Muscle of leg (tissue), 11 donors: ENCODE measurements around the gene RIOX2. TPM values are rescaled to one million over a fixed set of nuclear protein-coding genes. Genes with fewer than 3 reads are reported as not detected.

Experiments
- DNase-seq: peaks from one replicate; pipeline ENCODE4 v3.0.0; 2013
- H3K27ac ChIP-seq: one replicate; pipeline ENCODE4 v1.5.1; 2013; ENCODE audit warnings: mild to moderate bottlenecking, low read length, control low read depth
- H3K27me3 ChIP-seq: one replicate; pipeline ENCODE4 v1.6.1; 2013; ENCODE audit warnings: low read length; ENCODE audit not compliant: control insufficient read depth, insufficient read depth
- H3K36me3 ChIP-seq: one replicate; pipeline ENCODE4 v1.6.1; 2013; ENCODE audit warnings: low read length; ENCODE audit not compliant: control insufficient read depth, insufficient read depth
- H3K4me1 ChIP-seq: one replicate; pipeline ENCODE4 v1.6.1; 2013; ENCODE audit warnings: low read length; ENCODE audit not compliant: control insufficient read depth, insufficient read depth
- H3K4me3 ChIP-seq: one replicate; pipeline ENCODE4 v1.5.1; 2013; ENCODE audit warnings: low read length, control low read depth
- H3K9me3 ChIP-seq: replicated peaks from 2 replicates; pipeline ENCODE4 v1.6.1; 2013; ENCODE audit warnings: low read depth, low read length; ENCODE audit not compliant: control insufficient read depth
- WGBS: methylation state at CpG from one replicate; pipeline ENCODE4 v1.1.5; 2013; ENCODE audit warnings: missing lambda C conversion rate; ENCODE audit not compliant: insufficient coverage; 5-methylcytosine and 5-hydroxymethylcytosine counted together
- polyA plus RNA-seq, 8 donors: library from polyadenylated mRNA; unstranded; fragments of 120-200 nt; gene quantifications; one replicate each; pipeline versions ENCODE4 v1.2.1 to v1.2.3, GENCODE V29; 2013; ENCODE audit warnings: inconsistent platforms in 1 of 8, low replicate concordance in 1 of 8; ENCODE audit not compliant: insufficient read length in 8 of 8, insufficient read depth in 1 of 8
- total RNA-seq: library from RNA; stranded (reverse); fragments of 120-200 nt; gene quantifications from one replicate; pipeline ENCODE4 v1.2.4, GENCODE V29; 2013

The RIOX2 gene
- total and polyA plus RNA-seq, 9 donors, result 34.6 to 44.7 (median 38.6) TPM

DNA sequence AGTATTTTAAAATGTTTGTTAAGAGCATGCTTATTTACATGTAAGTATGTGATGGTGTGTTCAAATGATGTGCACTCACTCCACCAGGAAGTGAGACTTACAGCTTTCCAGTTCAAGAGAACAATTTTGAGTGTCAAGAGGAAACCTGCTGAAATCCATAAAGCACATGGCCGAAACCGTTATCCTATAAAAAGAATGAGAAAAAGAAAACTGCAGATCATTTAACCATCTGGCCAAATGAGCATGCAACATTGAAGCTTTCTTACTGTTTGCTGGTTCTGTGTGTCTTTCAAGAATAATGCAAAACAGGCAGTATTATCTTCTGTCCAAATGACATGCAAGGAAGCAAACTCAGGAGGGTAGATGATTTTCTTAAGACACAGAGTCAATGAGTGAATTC lies 36.6 kb upstream of the RIOX2 start:
- no peak overlapping the region for H3K4me3 ChIP-seq
- H3K27ac ChIP-seq, result no peak overlapping the region
- no peaks in the 10 kb centered on the region for H3K36me3 ChIP-seq
- DNase-seq, result peak; percentile 75
- H3K27me3 ChIP-seq, result no peaks in the 10 kb centered on the region
- WGBS, result no CpG with 5 or more reads among the region's 2 CpGs
- no peaks in the 10 kb centered on the region for H3K9me3 ChIP-seq
- no peaks in the 10 kb centered on the region for H3K4me1 ChIP-seq

GRCh38 chr3:98005438-98005837 lies 33.2 kb upstream of the RIOX2 start:
- no CpG with 5 or more reads among the region's 2 CpGs for WGBS
- no peak for DNase-seq
- no peaks in the 10 kb centered on the region for H3K9me3 ChIP-seq
- H3K27ac ChIP-seq, result no peak overlapping the region
- no peak overlapping the region for H3K4me3 ChIP-seq
- no peaks in the 10 kb centered on the region for H3K4me1 ChIP-seq
- no peaks in the 10 kb centered on the region for H3K27me3 ChIP-seq
- H3K36me3 ChIP-seq, result no peaks in the 10 kb centered on the region

DNA sequence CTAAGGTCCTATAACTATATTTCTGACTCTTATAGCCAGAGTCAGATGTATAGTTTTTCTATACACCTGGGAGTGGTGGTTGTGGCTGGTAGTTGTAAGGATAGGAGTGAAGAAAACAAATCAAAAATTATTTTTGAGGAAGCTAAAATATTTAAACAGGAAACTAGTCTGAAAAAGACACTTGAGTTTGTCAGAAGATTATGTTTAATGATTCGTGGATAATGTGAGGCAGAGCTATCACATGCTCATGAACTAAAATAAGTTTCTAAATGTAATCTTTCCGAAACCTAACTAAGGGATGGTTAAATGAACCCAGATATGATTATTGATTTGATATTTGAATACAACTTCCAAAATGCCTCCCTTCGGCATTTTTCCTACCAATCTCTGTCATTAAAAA lies 32.5 kb upstream of the RIOX2 start:
- WGBS, result no CpG with 5 or more reads among the region's 3 CpGs
- Histone ChIP-seq H3K4me3 (no peak overlapping the region), H3K27me3 (no peaks in the 10 kb centered on the region)

GRCh38 chr3:98003306-98003969 lies 31.2 kb upstream of the RIOX2 start:
- H3K36me3 ChIP-seq, result no peaks in the 10 kb centered on the region
- no peaks in the 10 kb centered on the region for H3K9me3 ChIP-seq
- no peak overlapping the region for H3K4me3 ChIP-seq
- DNase-seq, result no peak
- no peaks in the 10 kb centered on the region for H3K27me3 ChIP-seq
- 60% methylated on average over 1 of the region's 2 CpGs for WGBS
- no peak overlapping the region for H3K27ac ChIP-seq
- H3K4me1 ChIP-seq, result no peaks in the 10 kb centered on the region

More for the DNA sequence above, 32.5 kb upstream of the RIOX2 start:
- H3K4me1 ChIP-seq, result no peaks in the 10 kb centered on the region
- DNase-seq, result no peak
- no peaks in the 10 kb centered on the region for H3K36me3 ChIP-seq
- no peaks in the 10 kb centered on the region for H3K9me3 ChIP-seq
- H3K27ac ChIP-seq, result no peak overlapping the region

GRCh38 chr3:98002717-98003116 lies 30.5 kb upstream of the RIOX2 start:
- no peaks in the 10 kb centered on the region for H3K36me3 ChIP-seq
- H3K27me3 ChIP-seq, result no peaks in the 10 kb centered on the region
- no peak overlapping the region for H3K4me3 ChIP-seq
- peak; percentile 36 for DNase-seq
- H3K27ac ChIP-seq, result no peak overlapping the region
- H3K4me1 ChIP-seq, result no peaks in the 10 kb centered on the region
- H3K9me3 ChIP-seq, result no peaks in the 10 kb centered on the region
- WGBS, result 50% methylated on average over 1 of the region's 1 CpG

GRCh38 chr3:97999994-98000393 lies 27.8 kb upstream of the RIOX2 start:
- H3K36me3 ChIP-seq, result no peaks in the 10 kb centered on the region
- H3K4me3 ChIP-seq, result no peak overlapping the region
- WGBS, result no CpG with 5 or more reads among the region's 1 CpG
- no peak for DNase-seq
- H3K9me3 ChIP-seq, result no peaks in the 10 kb centered on the region
- H3K4me1 ChIP-seq, result no peaks in the 10 kb centered on the region
- no peaks in the 10 kb centered on the region for H3K27me3 ChIP-seq
- H3K27ac ChIP-seq, result no peak overlapping the region

- no CpG with 5 or more reads among the region's 5 CpGs for WGBS
- Histone ChIP-seq H3K4me3 (no peak overlapping the region), H3K27me3 (no peaks in the 10 kb centered on the region), H3K4me1 (no peaks in the 10 kb centered on the region), H3K9me3 (no peaks in the 10 kb centered on the region), H3K36me3 (no peaks in the 10 kb centered on the region), H3K27ac (no peak overlapping the region)
- DNase-seq, result no peak
These were observed 26.9 kb upstream of the RIOX2 start for GRCh38 chr3:97999103-97999502.

- 83% methylated on average over 1 of the region's 4 CpGs for WGBS
- no peak overlapping the region for H3K27ac ChIP-seq
- no peak overlapping the region for H3K4me3 ChIP-seq
- no peak for DNase-seq
- H3K36me3 ChIP-seq, result no peaks in the 10 kb centered on the region
- H3K9me3 ChIP-seq, result no peaks in the 10 kb centered on the region
- H3K27me3 ChIP-seq, result no peaks in the 10 kb centered on the region
- no peaks in the 10 kb centered on the region for H3K4me1 ChIP-seq
These were observed 24.8 kb upstream of the RIOX2 start for GRCh38 chr3:97996988-97997387.

- DNase-seq, result no peak
- WGBS, result no CpG with 5 or more reads among the region's 2 CpGs
- H3K4me1 ChIP-seq, result no peaks in the 10 kb centered on the region
These were observed 22.2 kb upstream of the RIOX2 start for GRCh38 chr3:97994328-97994945.

DNA sequence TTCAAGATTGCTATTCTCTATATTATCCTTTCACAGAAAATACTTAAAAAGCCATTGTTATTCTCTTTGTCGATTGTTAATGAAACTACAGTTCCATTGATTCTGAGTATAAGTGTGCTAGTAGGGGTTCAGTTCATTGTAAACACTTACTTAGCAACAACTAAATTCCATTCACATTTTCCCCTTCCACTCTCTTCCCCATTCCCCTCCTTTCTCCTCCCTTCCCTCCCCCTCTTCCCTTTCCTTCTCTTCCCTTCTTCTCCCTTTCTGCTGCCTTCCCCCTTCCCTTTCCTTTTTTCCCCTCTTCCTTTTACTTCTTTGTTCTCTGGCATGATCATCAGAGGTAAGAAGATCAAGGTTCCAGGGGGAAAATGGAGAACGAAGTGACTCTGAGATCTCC lies 21.3 kb upstream of the RIOX2 start:
- no peaks in the 10 kb centered on the region for H3K27me3 ChIP-seq
- no CpG with 5 or more reads among the region's 2 CpGs for WGBS
- H3K36me3 ChIP-seq, result no peaks in the 10 kb centered on the region
- H3K4me1 ChIP-seq, result no peaks in the 10 kb centered on the region
- H3K9me3 ChIP-seq, result no peaks in the 10 kb centered on the region
- DNase-seq, result no peak
- no peak overlapping the region for H3K4me3 ChIP-seq
- H3K27ac ChIP-seq, result no peak overlapping the region

More at GRCh38 chr3:97994328-97994945, 22.2 kb upstream of the RIOX2 start:
- Histone ChIP-seq H3K4me3 (no peak overlapping the region), H3K27ac (no peak overlapping the region), H3K36me3 (no peaks in the 10 kb centered on the region), H3K27me3 (no peaks in the 10 kb centered on the region), H3K9me3 (no peaks in the 10 kb centered on the region)
